Panc1 (cell line): ENCODE results near the gene FCHSD2.

Source experiments
- CTCF ChIP-seq: fragments of 450-650 bp; IDR thresholded peaks from 2 replicates; pipeline ENCODE4 v1.5.1; 2017; ENCODE audit warnings: mild to moderate bottlenecking
- POLR2AphosphoS5 ChIP-seq: IDR thresholded peaks from 2 replicates; pipeline ENCODE4 v1.6.1; 2012; ENCODE audit warnings: mild to moderate bottlenecking, low read depth, low read length, moderate library complexity

- TF ChIP-seq CTCF (no peak), POLR2AphosphoS5 (no peak)
Observed at GRCh38 chr11:72972496-72973128, 169.5 kb downstream of the FCHSD2 start.
